GM12873 (cell line): ENCODE measurements around the gene CITED2.
A peak's percentile ranks its signal among the peaks of the same experiment; 100 is the strongest.

ENCODE experiments used
- TF ChIP-seq, protein P1 (sequence below): IDR thresholded peaks from 2 replicates; pipeline ENCODE4 v1.5.1; 2012; ENCODE audit warnings: low read depth, mild to moderate bottlenecking, moderate library complexity, low read length, control low read depth; ENCODE audit not compliant: insufficient read depth; ENCODE audit errors: missing control alignments

Gene CITED2

DNA sequence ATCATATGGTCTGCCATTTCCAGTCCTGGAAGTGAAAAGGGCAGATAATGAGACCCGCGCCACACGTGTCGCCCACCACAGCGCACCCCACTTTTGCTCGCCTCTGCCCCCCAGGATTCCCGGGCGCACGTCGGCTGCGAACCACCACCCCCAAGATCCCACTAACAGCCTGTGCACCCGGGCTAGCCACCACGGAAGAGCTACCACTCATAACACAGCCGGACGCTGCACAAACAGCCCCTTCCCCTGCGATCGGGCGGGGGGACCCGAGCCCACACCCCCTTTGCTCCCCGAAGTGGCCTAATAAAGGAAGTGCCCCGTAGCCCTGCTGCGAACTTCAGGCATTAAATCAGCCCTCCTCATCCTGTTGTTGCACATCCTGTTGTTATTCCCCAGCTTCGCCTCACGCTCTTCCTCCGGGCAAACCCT, 506 bp downstream of the CITED2 start:
- TF ChIP-seq, protein P1, sequence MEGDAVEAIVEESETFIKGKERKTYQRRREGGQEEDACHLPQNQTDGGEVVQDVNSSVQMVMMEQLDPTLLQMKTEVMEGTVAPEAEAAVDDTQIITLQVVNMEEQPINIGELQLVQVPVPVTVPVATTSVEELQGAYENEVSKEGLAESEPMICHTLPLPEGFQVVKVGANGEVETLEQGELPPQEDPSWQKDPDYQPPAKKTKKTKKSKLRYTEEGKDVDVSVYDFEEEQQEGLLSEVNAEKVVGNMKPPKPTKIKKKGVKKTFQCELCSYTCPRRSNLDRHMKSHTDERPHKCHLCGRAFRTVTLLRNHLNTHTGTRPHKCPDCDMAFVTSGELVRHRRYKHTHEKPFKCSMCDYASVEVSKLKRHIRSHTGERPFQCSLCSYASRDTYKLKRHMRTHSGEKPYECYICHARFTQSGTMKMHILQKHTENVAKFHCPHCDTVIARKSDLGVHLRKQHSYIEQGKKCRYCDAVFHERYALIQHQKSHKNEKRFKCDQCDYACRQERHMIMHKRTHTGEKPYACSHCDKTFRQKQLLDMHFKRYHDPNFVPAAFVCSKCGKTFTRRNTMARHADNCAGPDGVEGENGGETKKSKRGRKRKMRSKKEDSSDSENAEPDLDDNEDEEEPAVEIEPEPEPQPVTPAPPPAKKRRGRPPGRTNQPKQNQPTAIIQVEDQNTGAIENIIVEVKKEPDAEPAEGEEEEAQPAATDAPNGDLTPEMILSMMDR: no peak

DNA sequence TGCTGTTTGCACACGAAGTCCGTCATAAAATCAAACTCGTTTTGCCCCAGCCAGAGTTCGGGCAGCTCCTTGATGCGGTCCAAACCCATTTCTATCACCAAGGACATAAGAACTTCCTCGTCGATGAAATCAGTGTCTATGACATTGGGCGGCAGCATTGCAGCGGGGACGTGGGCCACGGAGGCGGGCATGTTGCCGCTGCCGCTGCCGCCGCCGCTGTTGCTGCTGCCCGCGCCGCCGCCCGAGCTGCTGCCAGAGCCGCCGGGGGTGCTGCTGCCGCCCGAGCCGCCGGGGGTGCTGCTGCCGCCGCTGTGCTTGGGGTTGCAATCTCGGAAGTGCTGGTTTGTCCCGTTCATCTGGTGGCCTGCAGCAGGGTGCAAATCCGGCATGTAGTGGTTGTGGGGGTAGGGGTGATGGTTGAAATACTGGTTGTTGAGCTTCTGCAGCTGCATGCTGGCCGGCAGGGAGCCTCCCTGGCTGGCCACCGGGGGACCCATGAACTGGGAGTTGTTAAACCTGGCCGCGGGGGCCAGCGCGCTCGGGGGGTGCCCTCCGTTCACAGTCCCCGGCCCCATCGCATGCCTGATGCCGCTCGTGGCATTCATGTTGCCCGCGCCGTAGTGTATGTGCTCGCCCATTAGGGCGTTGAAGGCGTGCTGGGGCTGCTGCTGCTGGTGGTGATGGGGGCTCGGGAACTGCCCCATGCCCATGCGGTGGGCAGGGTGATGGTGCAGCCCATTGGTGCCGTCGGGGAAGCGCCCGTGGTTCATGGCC, 1.1 kb downstream of the CITED2 start:
- TF ChIP-seq, protein P1: peak; percentile 35

DNA sequence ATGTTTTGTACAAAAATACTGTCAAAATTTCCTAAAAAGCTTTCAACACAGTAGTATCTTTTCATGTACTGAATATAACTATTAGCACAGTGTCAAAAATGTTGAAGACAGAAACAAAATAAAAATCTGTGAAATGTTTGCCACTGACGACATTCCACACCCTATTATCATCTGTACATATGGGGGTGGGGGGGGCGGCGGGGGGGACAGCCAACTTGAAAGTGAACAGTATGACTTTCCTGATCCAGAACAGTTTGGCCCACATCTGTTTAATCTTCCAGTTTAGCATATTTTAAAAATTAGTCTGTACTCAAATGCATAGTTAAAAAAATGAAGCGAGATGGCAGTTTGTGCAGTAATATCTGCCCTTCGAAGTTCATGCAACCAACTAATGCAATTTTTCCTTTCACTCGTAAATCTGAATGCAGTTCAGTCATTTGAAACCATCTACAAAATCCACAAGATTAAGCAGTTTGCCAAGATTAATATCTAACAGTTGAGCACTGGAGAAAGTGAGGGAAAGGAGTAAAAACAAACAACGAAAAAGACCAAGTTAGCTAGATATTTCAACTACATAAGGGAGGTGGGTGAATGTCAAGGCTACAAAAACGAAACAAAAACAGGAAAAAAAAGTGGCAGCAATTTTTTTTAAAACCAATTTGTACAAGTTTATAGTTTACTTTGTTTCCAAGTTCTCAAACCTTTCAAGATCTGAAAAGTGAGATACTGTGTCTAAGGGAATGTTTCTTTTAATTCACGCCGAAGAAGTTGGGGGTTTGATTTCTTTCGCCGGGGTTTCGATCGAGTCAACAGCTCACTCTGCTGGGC, 1.9 kb downstream of the CITED2 start:
- TF ChIP-seq, protein P1: no peak

DNA sequence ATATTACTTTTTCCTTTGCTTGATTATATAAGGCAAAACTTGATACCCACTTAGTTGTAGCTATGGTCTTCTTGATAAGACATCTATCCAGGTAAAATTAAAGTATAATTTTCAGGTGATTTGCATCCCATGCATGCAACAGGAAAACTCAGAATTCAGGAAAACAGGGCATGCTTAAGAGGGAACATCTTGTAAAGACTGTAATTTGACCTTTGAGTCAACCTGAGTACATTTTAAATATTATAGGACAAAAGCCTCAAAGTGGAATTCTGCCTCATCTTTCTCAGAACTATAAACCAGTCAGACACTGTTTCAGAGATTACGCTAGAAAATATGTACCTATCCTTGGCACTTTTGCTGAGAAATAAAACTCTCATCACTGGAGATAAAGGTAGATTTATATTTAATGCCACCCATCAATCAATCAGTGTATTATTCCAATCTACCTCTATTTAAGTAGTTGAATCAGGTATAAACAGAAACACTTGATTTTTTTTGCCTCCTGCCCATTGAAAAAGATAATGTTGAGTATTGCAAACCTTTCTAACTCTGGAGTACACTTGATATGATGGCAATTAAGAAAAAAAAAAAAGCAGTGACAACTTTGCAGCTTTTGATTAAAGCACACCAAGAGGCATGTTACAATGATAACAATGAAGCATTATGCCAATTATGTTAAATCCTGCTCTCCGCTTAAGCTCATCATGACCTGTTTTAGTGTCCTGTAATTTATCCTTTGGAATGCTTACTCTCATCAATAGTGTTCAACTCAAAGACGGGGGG, 2.8 kb downstream of the CITED2 start:
- TF ChIP-seq, protein P1: no peak

DNA sequence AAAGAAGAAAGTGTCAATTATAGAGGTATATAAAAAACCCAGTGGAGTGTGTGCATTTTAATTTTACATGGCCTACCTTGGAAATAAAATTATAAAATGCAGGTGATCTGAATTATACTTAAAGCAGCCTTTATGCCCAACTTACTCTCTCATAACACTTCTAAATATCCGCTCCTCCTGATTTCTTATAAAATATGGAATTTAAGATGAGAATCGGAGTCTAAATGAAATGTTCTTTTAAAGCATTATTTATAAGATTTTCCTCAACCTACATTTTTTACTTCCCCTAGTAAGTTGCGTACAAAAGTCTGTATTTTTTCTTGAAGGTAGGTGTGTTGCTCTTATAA, 3.5 kb downstream of the CITED2 start:
- TF ChIP-seq, protein P1: no peak

- TF ChIP-seq, protein P1: no peak
These were observed 4.0 kb downstream of the CITED2 start for GRCh38 chr6:139370283-139370998.
